PC-9 (cell line): Measurements from ENCODE around the gene CALHM4. TPM values are rescaled to one million over a fixed set of nuclear protein-coding genes. Genes with fewer than 3 reads are reported as not detected.

Source experiments
- BruUV-seq: library from RNA; stranded (reverse); fragments of 400-500 nt; replicated peaks from 2 replicates; lab custom pipeline; 2021; lab: Mats Ljungman, UMichigan
- CTCF ChIA-PET: fragments of 300-600 bp; sonication (Branson Sonifier 250); formaldehyde crosslinking; loops from one replicate; lab custom pipeline; 2022; ENCODE audit warnings: antibody characterized with exemption; lab: Charles Lee
- POLR2A ChIA-PET: fragments of 300-600 bp; sonication (Branson Sonifier 250); formaldehyde crosslinking; loops from one replicate; lab custom pipeline; 2022; ENCODE audit warnings: antibody characterized with exemption; ENCODE audit not compliant: unreplicated experiment; lab: Charles Lee
- DNase-seq, 2 experiments: peaks; one replicate each; pipeline versions ENCODE4 v3.0.0 to v3.0.0-alpha.2; 2015 to 2022; ENCODE audit warnings: mixed read lengths in 1 of 2
- H2AFZ ChIP-seq: fragments of 200-600 bp; sonication (generic); 2 replicates; pipeline ENCODE4 v1.8.1; 2017; ENCODE audit warnings: antibody characterized with exemption
- H3F3A ChIP-seq: fragments of 200-600 bp; sonication (generic); 2 replicates; pipeline ENCODE4 v1.8.1; 2017; ENCODE audit warnings: antibody characterized with exemption, mild to moderate bottlenecking, low read depth; ENCODE audit not compliant: insufficient read depth
- H3K27ac ChIP-seq: fragments of 200-600 bp; sonication (generic); 2 replicates; pipeline ENCODE4 v1.6.1; 2016; ENCODE audit warnings: mixed run types
- H3K27me3 ChIP-seq: fragments of 200-600 bp; sonication (generic); 2 replicates; pipeline ENCODE4 v1.6.1; 2016; ENCODE audit warnings: low read depth, mixed run types; ENCODE audit not compliant: insufficient read depth
- H3K36me3 ChIP-seq: fragments of 200-600 bp; sonication (generic); 2 replicates; pipeline ENCODE4 v1.6.1; 2016; ENCODE audit warnings: low read depth, mixed run types
- H3K4me1 ChIP-seq: fragments of 200-600 bp; sonication (generic); replicated peaks from 2 replicates; pipeline ENCODE4 v1.6.1; 2016; ENCODE audit warnings: mixed run types; ENCODE audit not compliant: insufficient read depth
- H3K4me2 ChIP-seq: fragments of 200-600 bp; sonication (generic); 2 replicates; pipeline ENCODE4 v1.6.1; 2017; ENCODE audit warnings: mixed run types
- H3K4me3 ChIP-seq: fragments of 200-600 bp; sonication (generic); 2 replicates; pipeline ENCODE4 v1.6.1; 2016; ENCODE audit warnings: mixed run types
- H3K79me2 ChIP-seq: fragments of 200-600 bp; sonication (generic); 2 replicates; pipeline ENCODE4 v1.6.1; 2017; ENCODE audit warnings: low read depth, mixed run types
- H3K9me2 ChIP-seq: fragments of 200-600 bp; sonication (generic); 2 replicates; pipeline ENCODE4 v1.8.1; 2017; ENCODE audit warnings: mild to moderate bottlenecking; ENCODE audit not compliant: insufficient read depth
- H3K9me3 ChIP-seq: fragments of 200-600 bp; sonication (generic); 2 replicates; pipeline ENCODE4 v1.8.1; 2016; ENCODE audit warnings: low read depth; ENCODE audit not compliant: insufficient read depth
- H4K20me1 ChIP-seq: fragments of 200-600 bp; sonication (generic); 2 replicates; pipeline ENCODE4 v1.8.1; 2017; ENCODE audit not compliant: insufficient read depth
- EZH2 ChIP-seq: fragments of 200-600 bp; sonication (generic); IDR thresholded peaks from 2 replicates; pipeline ENCODE4 v1.8.0; 2017; ENCODE audit warnings: antibody characterized with exemption, low read depth
- intact Hi-C: fragments of 100-400 bp; cut with micrococcal nuclease; formaldehyde crosslinking; loops from one replicate; pipeline ENCODE4 v1.10.0; 2022; ENCODE audit not compliant: unreplicated experiment
- total RNA-seq: library from RNA; stranded (reverse); gene quantifications from 2 replicates; pipeline ENCODE4 v1.2.3, GENCODE V29; 2021
- TF ChIP-seq, protein P1 (sequence below): fragments of 200-600 bp; sonication (generic); conservative IDR thresholded peaks from 2 replicates; pipeline ENCODE4 v1.6.1; 2017; ENCODE audit warnings: mixed run types, antibody characterized with exemption, mild to moderate bottlenecking, moderate library complexity

Gene CALHM4
- total RNA-seq, 1 experiment from 2014 or later: not detected

DNA sequence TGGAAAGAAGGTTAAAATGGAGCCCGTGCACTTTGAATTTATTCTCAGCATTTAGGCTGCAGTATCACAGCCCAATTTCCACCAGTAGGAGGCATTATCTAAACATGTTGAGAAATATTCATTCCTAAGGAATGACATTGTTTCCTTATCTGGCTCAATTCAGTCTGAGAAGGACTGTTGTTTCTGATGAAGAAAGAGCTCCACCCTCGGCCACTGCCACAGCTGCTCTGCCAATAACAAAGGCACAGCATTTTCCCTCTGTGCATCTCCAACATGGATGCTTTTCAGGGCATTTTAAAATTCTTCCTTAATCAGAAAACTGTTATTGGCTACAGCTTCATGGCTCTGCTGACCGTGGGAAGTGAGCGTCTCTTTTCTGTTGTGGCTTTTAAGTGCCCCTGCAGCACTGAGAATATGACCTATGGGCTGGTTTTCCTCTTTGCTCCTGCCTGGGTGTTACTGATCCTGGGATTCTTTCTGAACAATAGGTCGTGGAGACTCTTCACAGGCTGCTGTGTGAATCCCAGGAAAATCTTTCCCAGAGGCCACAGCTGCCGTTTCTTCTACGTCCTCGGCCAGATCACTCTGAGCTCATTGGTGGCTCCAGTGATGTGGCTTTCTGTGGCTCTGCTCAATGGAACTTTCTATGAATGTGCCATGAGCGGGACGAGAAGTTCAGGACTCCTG, 42.0 kb upstream of the CALHM4 start, which contains the start of gene CALHM5:
Gene CALHM5 (plus strand): TSS at position 216 of the 687 bp plus-strand sequence. CDS start 58 bp downstream, at position 274.
- H3K9me2 ChIP-seq: no peaks in the 10 kb centered on the region
- no peak within 1 kb of the TSS for H3K27ac ChIP-seq
- TF ChIP-seq, protein P1, sequence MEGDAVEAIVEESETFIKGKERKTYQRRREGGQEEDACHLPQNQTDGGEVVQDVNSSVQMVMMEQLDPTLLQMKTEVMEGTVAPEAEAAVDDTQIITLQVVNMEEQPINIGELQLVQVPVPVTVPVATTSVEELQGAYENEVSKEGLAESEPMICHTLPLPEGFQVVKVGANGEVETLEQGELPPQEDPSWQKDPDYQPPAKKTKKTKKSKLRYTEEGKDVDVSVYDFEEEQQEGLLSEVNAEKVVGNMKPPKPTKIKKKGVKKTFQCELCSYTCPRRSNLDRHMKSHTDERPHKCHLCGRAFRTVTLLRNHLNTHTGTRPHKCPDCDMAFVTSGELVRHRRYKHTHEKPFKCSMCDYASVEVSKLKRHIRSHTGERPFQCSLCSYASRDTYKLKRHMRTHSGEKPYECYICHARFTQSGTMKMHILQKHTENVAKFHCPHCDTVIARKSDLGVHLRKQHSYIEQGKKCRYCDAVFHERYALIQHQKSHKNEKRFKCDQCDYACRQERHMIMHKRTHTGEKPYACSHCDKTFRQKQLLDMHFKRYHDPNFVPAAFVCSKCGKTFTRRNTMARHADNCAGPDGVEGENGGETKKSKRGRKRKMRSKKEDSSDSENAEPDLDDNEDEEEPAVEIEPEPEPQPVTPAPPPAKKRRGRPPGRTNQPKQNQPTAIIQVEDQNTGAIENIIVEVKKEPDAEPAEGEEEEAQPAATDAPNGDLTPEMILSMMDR: peak; percentile 72
- no peak for TF ChIP-seq EZH2
- H3K4me2 ChIP-seq: no peak within 1 kb of the TSS
- no peaks in the 10 kb centered on the region for H4K20me1 ChIP-seq
- H3K9me3 ChIP-seq: no peaks in the 10 kb centered on the region
- peak in 1 of 2 experiments; percentile 76 for DNase-seq
- no peak within 1 kb of the TSS for H3K4me3 ChIP-seq
- BruUV-seq: no TSS peak
- H3K27me3 ChIP-seq: no peaks in the 10 kb centered on the region
- H3K36me3 ChIP-seq: no peaks in the 10 kb centered on the region
- no peaks in the 10 kb centered on the region for H3K4me1 ChIP-seq
- H3F3A ChIP-seq: no peaks in the 10 kb centered on the region
- no peaks in the 10 kb centered on the region for H3K79me2 ChIP-seq
- CTCF ChIA-PET: interaction anchor here (0.5 to 1.2 kb wide), 5 partner anchors 60 to 938 kb away, joined by 3 to 5 read pairs (median 3); partner anchors contain the start of gene RWDD1
- POLR2A ChIA-PET: interaction anchor here (0.5 to 0.9 kb wide), 4 partner anchors 15 to 233 kb away, joined by 3 to 6 read pairs (median 4); no protein-coding TSS in a partner anchor
- intact Hi-C loops: no loop called here
- H2AFZ ChIP-seq: no peak within 1 kb of the TSS

DNA sequence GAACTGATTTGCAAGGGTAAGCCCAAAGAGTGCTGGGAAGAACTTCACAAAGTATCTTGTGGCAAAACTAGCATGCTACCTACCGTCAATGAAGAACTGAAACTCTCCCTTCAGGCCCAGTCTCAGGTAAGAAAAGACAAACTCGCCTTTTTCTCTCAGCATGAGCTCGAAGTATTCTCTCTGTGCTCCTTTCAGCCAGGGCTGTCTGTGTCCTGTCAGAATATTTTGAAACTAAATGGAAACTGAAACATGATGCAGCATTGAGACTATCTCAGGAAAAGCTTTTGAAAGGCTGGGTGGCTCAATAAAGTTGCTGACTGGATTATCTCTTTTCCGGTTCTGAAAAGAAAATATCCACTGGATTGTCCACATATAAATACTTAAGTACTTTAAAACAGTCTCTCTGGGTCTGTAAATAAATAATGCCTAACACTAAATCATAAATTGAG, 41.4 kb upstream of the CALHM4 start:
- no peaks in the 10 kb centered on the region for H3K79me2 ChIP-seq
- H3K27me3 ChIP-seq: no peaks in the 10 kb centered on the region
- H3K9me3 ChIP-seq: no peaks in the 10 kb centered on the region
- no peaks in the 10 kb centered on the region for H3F3A ChIP-seq
- intact Hi-C loops: no loop called here
- BruUV-seq: no TSS peak
- DNase-seq: no peak
- no peak overlapping the region for H2AFZ ChIP-seq
- H3K4me2 ChIP-seq: no peak overlapping the region
- H3K4me3 ChIP-seq: no peak overlapping the region
- no peaks in the 10 kb centered on the region for H3K36me3 ChIP-seq
- no peaks in the 10 kb centered on the region for H4K20me1 ChIP-seq
- ChIA-PET POLR2A (interaction anchor here (0.5 to 0.9 kb wide), 4 partner anchors 14 to 233 kb away, joined by 3 to 6 read pairs (median 4); no protein-coding TSS in a partner anchor), CTCF (interaction anchor here (0.5 to 1.2 kb wide), 5 partner anchors 59 to 938 kb away, joined by 3 to 5 read pairs (median 3); partner anchors contain the start of gene RWDD1)
- H3K4me1 ChIP-seq: no peaks in the 10 kb centered on the region
- no peak overlapping the region for H3K27ac ChIP-seq
- TF ChIP-seq, protein P1: no peak
- no peak for TF ChIP-seq EZH2
- H3K9me2 ChIP-seq: no peaks in the 10 kb centered on the region

- Histone ChIP-seq H3K4me3 (no peak overlapping the region), H3K9me2 (no peaks in the 10 kb centered on the region), H3K27me3 (no peaks in the 10 kb centered on the region), H3K4me1 (no peaks in the 10 kb centered on the region), H3K27ac (no peak overlapping the region), H2AFZ (no peak overlapping the region), H3K9me3 (no peaks in the 10 kb centered on the region), H3F3A (no peaks in the 10 kb centered on the region), H4K20me1 (no peaks in the 10 kb centered on the region), H3K36me3 (no peaks in the 10 kb centered on the region), H3K79me2 (no peaks in the 10 kb centered on the region), H3K4me2 (no peak overlapping the region)
- DNase-seq: no peak
- ChIA-PET CTCF (no interaction called here), POLR2A (no interaction called here)
- no TSS peak for BruUV-seq
- TF ChIP-seq EZH2: no peak
- TF ChIP-seq, protein P1: no peak
- intact Hi-C loops: no loop called here
Measured at GRCh38 chr6:116512734-116513133, 40.8 kb upstream of the CALHM4 start.
